HG03521 (cell line): ENCODE results near the gene RTEL1.
"Not testable (repeated sequence)": the region's sequence is repeated elsewhere in the genome, so short reads cannot be mapped to it uniquely, and the experiment has no call there.

Experiments used
- ATAC-seq: cut with Tn5 transposase; IDR thresholded peaks from one replicate; pipeline ENCODE4 v1.9.1; 2021; ENCODE audit warnings: mild to moderate bottlenecking, moderate library complexity; ENCODE audit not compliant: unreplicated experiment

Gene RTEL1

DNA sequence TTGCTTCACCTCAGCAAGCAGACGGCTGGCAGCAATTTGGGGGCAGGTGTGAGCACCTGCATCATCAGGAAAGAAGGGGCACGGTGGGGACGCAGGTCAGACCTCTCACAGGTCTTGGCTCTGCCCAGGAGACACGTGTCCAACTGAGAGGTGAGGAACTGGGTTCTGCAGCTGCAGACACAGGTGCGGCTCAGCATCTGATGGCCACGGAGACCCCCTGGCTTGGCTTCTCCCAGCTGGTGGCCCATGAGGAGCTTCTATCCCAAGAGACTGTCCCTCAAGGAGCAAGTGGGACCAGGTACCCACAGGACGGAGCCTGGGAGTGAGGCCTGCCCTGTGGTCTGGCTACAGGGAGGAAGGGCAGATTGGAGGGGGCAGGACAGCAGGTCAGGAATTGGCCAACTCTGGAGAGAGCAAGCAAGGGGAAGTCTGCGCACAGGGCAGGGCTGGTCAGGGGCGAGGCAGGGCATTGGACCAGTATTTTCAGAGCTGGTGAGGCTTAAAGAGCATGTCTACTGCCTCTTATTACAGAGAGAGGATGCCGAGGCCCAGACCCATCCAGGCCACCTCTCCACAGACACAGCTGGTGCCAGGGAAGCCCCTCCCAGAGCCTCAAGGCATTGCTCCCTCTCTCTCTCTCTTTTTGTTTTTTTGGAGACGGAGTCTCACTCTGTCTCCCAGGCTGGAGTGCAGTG is 9.1 kb upstream of the RTEL1 start:
- ATAC-seq = no peak

- not testable (repeated sequence) for ATAC-seq
Observed at GRCh38 chr20:63650486-63650885, 7.6 kb upstream of the RTEL1 start.

GRCh38 chr20:63651942-63652191 is 6.2 kb upstream of the RTEL1 start:
- ATAC-seq = no peak

DNA sequence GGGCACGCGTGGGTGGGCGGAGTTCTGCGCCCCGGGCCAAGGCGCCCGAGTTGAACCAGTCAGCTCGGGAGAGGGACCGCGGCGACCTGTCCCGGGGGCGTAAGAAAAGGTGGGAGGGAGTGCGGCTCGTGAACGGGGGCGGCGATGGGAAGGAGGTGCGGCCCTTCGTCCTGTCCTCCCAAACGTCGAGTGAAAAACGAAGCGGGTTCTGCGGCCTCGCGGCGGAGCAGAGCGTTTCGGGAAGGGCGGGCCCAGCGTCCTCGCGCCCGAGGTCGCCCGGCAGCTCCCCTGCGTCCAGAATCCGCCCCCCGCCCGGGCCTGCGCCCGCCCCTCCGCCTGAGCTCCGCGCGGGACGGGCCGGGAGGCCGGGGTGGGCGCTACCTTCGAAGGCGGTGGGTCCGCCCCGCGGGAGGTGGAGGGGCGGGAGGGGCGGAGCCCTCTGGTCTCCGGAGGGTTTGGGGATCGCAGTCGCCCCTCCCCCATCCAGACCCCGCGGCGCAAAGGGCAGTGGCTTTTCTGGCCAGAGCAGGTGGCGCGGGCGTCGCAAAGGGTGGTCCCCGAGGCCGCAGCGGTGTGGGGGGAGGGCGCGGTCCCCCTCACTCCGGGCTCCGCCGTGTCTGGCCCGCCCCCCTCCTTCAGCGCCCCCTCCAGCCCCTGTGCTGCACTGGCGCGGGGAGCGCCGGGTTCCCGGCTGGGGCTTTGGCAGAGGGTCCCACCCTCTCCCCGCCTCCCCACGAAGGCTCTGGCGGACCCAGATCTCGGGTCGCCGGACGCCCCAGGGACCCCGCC is 5.7 kb upstream of the RTEL1 start:
- ATAC-seq = no peak

DNA sequence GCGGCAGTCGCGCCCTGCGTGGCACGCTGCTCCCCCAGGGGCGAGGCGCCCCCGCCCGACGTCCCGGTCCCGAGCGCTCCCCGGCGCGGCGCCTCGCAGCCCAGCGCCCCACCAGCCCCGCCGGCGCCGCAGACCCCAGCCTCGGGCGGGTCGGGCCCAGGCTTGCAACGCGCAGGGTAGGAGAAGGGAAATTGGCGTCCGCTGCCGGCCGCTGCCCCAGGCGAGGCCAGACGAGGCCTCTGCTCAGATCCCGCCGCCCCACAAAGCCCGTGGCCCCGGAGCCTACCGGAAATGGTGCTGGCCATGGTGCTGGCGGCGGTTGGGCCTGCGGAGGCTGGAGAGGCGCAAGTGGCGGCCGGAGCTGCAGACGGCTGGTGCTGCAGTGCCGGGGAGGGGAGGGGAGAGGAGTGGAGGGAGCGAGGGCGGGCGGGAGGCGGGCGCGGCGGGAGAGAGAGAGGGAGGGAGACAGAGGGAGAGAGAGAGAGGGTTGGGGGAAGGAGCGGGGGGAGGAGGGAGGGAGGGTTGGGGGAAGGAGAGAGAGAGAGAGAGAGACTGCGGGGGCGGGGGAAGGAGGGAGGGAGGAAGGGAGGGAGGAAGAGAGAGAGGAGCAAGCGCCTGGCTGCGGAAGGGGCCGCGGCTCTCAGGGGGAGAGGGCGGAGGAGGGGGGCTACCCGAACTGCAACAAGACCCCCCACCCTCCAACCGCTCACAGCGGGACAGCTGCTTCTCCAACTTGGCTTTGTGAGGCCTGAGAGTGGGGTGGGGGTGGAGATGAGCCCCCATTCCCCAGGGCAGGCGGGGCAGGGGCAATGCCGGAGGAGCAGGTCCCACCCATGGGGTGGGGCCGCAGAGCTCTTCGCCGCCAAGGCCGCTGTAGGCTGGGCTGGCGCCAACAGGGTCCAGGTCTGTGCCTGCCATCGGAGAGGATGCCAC is 4.8 kb upstream of the RTEL1 start, which contains the start of gene STMN3:
TSS of gene STMN3 (minus strand) at position 384 of the 933 bp plus-strand sequence. CDS start at position 305, 79 bp downstream.
- no peak for ATAC-seq

DNA sequence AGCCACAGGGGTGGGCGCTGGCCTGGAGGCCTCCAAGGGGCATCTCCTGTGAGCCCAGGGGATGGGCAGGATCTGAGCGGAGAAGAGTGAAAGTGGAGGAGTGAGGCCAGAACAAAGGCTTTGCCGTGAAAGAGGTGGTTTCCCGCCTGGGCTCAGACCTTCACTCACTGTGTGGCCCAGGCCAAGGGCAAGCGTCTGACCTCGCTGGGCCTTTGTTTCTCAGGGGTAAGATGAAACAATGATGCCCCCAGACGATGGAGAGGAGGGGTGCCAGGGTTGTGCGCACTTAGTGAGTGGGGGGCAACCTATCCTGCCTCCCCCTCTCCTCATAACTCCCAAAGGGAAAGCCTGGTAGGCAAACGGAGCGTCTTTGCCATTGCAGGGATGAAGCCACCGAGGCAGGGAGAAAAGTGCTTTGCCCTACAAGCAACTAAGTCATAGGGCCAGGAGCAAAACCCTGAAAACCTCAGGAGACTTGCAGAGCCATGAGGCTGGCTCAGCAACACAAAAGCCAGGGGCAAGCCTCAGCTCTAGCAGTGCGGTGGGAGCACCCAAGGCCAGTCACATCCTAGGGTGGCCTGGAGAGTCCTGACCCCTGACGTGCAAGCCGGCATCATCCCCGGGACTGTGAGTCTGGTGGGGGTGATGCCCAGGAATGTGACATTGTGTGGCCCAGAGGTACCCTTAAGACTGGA is 4.0 kb upstream of the RTEL1 start:
- no peak for ATAC-seq

DNA sequence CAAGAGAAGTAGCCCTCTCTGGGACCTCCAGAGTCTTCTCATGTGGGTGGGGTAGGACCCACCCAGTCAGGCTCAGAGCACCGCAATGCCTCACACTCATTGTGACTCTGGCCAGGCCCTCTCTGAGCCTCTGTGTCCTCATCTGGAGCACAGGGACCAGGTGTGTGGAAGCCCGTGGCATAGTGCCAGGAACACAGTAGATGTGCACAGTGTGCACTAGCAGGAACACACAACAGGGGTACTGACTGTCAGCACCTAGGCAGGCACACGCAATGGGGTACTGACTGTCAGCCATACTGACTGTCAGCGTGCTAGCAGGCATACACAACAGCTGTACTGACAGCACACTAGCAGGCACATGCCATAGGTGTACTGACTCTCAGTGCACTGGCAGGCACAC is 2.9 kb upstream of the RTEL1 start:
- no peak for ATAC-seq

DNA sequence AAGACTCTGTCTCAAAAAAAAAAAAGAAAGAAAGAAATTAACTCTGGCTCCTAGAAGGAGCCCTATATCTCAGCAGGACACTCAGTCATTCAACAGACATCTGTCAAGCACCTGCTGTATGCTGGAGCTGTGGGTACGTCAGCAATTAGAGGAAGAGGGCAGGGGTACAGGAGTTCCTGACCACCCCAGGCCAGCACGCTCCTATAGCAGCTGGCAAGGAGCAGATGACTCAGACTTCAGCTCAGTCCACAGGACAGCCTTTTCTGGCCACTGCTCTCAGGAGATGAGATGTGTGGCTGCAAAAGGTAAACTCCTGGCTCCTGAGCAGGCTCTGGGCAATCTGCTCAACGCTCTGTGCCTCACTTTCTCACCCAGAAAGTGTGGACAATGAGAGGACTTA is 1.7 kb upstream of the RTEL1 start:
- no peak for ATAC-seq

GRCh38 chr20:63657260-63657936 is 714 bp upstream of the RTEL1 start:
- no peak for ATAC-seq

DNA sequence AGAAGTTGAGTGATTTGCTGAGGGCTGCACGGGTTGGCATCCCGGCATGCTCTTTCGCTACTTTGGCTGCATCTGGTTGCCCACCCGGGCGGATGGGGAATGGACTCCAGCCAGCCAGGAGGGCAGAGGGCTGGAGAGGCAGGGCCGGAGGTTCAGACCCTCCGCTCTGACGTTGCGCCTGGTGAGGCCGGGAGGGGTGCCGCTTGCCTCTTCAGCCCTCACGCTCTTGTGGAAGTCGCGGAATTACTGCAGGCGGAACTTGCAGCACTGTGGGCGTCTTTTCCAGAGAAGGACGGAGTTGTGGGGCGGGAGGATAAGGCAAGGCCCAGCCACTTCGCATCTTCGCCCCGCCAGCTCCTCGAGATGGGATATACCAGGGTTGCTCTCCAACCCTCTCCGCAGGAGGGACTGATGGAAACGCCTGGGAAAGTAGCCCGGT is 656 bp downstream of the RTEL1 start:
- ATAC-seq = peak; percentile 12

DNA sequence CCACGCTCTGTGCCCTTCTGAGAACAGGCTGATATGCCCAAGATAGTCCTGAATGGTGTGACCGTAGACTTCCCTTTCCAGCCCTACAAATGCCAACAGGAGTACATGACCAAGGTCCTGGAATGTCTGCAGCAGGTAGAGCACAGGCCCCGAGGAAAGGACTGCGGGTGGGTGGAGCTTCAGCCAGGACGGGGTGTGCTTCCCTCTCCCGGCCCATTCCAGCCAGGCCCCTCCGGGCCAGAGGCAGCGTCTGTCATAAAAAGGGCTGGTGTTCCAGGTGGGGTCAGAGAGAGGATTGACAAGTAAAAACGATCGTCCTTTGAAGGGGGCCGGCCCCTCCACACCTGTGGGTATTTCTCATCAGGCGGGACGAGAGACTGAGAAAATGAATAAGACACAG is 1.3 kb downstream of the RTEL1 start:
- ATAC-seq = no peak

DNA sequence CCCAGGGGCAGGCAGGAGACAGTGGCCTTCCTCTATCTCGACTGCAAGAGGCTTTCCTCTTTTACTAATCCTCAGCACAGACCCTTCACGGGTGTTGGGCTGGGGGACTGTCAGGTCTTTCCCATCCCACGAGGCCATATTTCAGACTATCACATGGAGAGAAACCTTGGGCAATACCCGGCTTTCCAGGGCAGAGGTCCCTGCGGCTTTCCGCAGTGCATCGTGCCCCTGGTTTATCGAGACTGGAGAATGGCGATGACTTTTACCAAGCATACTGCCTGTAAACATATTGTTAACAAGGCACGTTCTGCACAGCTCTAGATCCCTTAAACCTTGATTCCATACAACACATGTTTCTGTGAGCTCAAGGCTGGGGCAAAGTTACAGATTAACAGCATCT is 2.1 kb downstream of the RTEL1 start:
- not testable (repeated sequence) for ATAC-seq

- no peak for ATAC-seq
Observed at GRCh38 chr20:63660622-63661021, 2.5 kb downstream of the RTEL1 start.

GRCh38 chr20:63661108-63661507 is 3.0 kb downstream of the RTEL1 start:
- ATAC-seq = no peak

GRCh38 chr20:63661959-63662812 is 4.1 kb downstream of the RTEL1 start:
- ATAC-seq = no peak

DNA sequence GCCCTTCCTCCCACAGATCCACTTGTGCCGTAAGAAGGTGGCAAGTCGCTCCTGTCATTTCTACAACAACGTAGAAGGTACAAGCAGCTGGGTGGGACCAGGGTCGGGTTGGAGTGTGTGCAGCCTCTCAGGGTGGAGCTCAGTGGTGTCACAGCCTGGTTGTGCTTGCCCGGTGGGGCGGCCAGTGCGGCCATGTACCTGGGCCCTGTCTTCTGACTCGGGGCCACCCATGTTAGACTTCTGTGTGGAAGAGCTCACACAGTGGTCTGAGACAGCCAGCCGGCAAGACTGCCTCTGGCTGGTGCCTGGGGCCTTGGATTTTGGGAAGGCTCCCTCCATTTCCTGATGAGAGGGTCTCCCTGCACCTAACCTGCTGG is 4.7 kb downstream of the RTEL1 start:
- ATAC-seq = no peak

DNA sequence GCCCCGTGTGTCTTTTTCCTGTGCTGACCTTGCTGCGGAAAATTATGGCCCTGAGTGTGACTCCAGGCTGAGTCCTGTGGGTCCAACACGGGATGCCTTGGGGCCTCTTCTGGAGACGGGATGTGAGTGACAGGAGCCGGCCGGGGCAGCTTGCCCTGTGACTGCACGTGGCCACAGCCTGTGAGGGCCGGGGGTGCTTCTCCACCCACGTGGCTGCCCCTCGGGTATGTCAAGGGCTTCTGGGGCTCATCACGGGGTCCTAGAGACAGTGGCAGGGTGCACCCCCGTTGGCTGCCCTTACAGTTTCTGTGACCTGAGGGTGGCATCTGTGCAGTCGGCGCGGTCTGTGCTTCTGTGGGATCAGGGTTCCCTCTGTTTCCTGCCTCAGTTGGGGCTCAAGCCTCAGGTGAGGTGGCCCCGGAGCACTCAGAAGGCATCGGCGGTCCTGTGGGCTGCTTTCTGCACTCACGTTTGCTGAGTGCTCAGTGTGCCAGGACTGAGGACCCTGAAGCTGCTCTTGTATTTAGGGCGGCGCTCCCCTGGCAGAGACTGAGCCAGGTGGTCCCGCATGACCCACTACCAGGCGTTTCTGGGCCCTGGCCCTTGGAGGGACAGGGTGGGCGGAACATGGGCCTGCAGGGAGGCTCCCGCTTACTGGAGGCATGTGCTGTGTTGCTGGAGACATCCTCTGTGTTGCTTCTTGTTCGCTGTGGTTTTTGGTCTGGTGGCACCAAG is 5.4 kb downstream of the RTEL1 start:
- no peak for ATAC-seq

DNA sequence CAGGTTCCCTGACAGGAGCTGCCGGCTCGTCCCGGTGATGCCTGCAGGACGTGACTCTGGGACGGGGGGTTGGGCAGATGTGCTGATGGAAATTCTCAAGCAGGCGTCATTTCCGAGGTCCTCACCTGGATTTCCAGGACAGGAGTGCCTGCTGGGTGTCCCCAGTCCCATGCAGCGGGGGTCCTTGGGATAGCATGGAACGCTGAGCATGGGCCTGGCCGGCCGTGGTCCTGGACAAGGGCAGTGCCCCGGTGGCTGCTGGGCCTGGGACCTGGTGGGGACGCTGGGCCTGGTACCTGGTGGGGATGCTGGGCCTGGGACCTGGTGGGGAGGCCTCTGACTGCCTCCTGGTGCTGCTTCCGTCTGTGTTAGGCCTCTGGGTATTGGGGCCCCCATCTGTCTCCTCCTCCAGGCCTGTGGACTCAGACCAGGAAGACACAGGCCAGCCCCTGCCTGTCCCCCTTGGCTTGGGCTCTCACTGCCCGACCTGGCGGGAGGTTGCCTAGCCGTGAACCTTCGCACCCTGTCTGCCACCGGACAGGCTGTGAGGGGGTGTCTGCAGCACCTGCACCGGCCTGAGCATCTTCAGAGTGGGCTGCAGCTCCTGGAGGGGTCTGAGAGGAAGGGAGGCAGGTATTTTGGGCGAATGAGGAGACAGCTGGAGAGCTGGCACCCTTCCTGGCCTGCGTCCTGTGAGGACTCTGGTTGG is 6.2 kb downstream of the RTEL1 start:
- ATAC-seq = no peak
